ENCODE results near the gene CNN3.

- no peak for TF ChIP-seq POLR2A (IDR thresholded peaks at IDR 0.05)
- TF ChIP-seq CTCF (IDR thresholded peaks at IDR 0.05), result no peak
- no peak for TF ChIP-seq POLR2AphosphoS5 (IDR thresholded peaks at IDR 0.05)
Measured at GRCh38 chr1:94961582-94961981, 34.7 kb upstream of the CNN3 start.

Data from breast epithelium (tissue), 3 donors.